Measurements from ENCODE around the gene SCYL2.

DNA sequence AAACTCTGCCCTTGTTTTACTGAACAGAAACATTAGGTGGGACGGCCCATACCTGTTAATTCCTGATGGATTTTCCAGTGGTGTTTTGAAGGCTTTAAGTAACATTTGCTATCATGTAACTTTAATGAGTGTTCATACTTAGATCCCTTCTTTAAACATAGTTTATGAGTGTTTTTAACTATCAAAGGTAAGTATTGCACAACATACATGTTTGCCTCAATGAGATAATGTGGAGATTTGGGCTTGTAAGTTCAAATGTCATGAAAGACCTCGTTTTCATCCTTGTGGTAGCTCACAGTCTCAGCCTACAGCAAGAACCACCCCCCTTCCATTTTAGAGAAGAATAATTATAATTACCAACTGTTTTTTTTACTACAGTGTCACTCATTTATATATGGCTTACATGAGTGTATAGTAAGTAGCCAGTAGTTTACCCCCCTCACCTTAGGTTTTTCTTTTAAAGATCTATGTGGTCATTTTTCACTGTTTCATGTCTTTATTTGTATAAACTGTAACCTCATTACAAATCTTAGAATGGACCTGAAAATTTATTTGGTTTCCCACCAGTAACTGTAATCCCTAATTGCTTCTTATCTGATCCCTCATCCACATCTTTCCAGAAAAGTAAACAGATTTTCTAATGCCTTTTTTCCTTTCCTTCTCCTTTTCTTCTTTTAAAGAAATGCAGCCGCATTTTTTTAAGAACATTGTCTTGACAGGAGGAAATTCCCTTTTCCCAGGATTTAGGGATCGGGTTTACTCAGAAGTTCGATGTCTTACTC lies 47.5 kb upstream of the SCYL2 start:
- TF ChIP-seq CTCF (conservative IDR thresholded peaks at IDR 0.05 in 1 of 2, IDR thresholded peaks at IDR 0.05 in 1 of 2; ENCODE audit: low read depth in 1 of 2, low read length in 2 of 2), result no peak
- no peak for TF ChIP-seq EZH2 (IDR thresholded peaks at IDR 0.05; ENCODE audit: low read length, missing control alignments)
